Right lobe of liver (tissue), 6 donors: ENCODE data around the gene EPB41L1. TPM values are rescaled to one million over a fixed set of nuclear protein-coding genes. Genes with fewer than 3 reads are reported as not detected.

ENCODE experiments used
- ATAC-seq, 4 donors: fragments of 200-7000 bp; cut with Tn5 transposase; one replicate each; pipeline ENCODE4 v1.9.1; 2020; ENCODE audit warnings: mild to moderate bottlenecking in 4 of 4, moderate library complexity in 4 of 4
- DNase-seq, 3 donors: peaks; one replicate each; pipeline ENCODE4 v3.0.0-alpha.2; 2020
- H3K27ac ChIP-seq, 3 donors: fragments of 200-600 bp; one replicate each; pipeline ENCODE4 v1.8.0; 2022
- H3K27me3 ChIP-seq, 2 donors: fragments of 200-600 bp; one replicate each; pipeline ENCODE4 v1.8.0; 2022
- H3K36me3 ChIP-seq, 4 donors: fragments of 200-600 bp; sonication (generic) in 1 of 4; one replicate each; pipeline versions ENCODE4 v1.5.1 to v1.8.0; 2017 to 2022; ENCODE audit warnings: control low read depth in 1 of 4
- H3K4me1 ChIP-seq, 4 donors: fragments of 200-600 bp; sonication (generic) in 1 of 4; one replicate each; pipeline versions ENCODE4 v1.5.1 to v1.8.0; 2017 to 2022; ENCODE audit warnings: control low read depth in 1 of 4
- H3K4me3 ChIP-seq, 3 donors: fragments of 200-600 bp; one replicate each; pipeline ENCODE4 v1.8.0; 2022
- H3K9me3 ChIP-seq, 4 donors: fragments of 200-600 bp; sonication (generic) in 1 of 4; one replicate each; pipeline versions ENCODE4 v1.5.1 to v1.8.0; 2017 to 2022; ENCODE audit warnings: control low read depth in 1 of 4
- CTCF ChIP-seq, 4 donors: fragments of 200-600 bp in 3 of 4; fragments of 450-650 bp in 1 of 4; IDR thresholded peaks; one replicate each; pipeline versions ENCODE4 v1.5.1 to v1.8.0; 2016 to 2022; ENCODE audit warnings: antibody characterized with exemption in 4 of 4, mild to moderate bottlenecking in 2 of 4
- POLR2A ChIP-seq: fragments of 450-650 bp; IDR thresholded peaks from one replicate; pipeline ENCODE4 v1.6.1; 2017; ENCODE audit warnings: antibody characterized with exemption, mild to moderate bottlenecking
- WGBS: methylation state at CpG from one replicate; pipeline ENCODE4 v1.1.6; 2018; ENCODE audit warnings: low coverage, low lambda C conversion rate; ENCODE audit not compliant: insufficient coverage; ENCODE audit errors: missing lambda C conversion rate; 5-methylcytosine and 5-hydroxymethylcytosine counted together
- intact Hi-C, 2 donors: fragments of 100-400 bp; cut with DNase I; formaldehyde crosslinking; loops; one replicate each; pipeline versions ENCODE4 v1.11.2 to v1.14.1; 2022
- total RNA-seq, 6 experiments: library from RNA; depleted of rRNA in 2 of 6; stranded (reverse); fragments of >200 nt in 2 of 6; fragmentation: NEBNext Ultra II Directional in 3 of 6; extraction: Animal tissue kit (Norgen Biotek cat#: 25700) in 3 of 6; gene quantifications; one replicate each; pipeline versions ENCODE4 v1.1.0 to v1.2.4, GENCODE V29; 2016 to 2023
- donor health status: DM: no; HTN: yes; CAD: no.
- donor health status: DM: no; HTN: no; CAD: no.
- donor health status: DM: no; HTN: no; CAD: no.
- donor health status: DM: no; HTN: yes; CAD: no.
- donor health status: DM: no; HTN: yes; CAD: no.

Gene EPB41L1
- total RNA-seq, 6 experiments from 2014 or later, result 3.1 to 13.2 (median 5.3) TPM

DNA sequence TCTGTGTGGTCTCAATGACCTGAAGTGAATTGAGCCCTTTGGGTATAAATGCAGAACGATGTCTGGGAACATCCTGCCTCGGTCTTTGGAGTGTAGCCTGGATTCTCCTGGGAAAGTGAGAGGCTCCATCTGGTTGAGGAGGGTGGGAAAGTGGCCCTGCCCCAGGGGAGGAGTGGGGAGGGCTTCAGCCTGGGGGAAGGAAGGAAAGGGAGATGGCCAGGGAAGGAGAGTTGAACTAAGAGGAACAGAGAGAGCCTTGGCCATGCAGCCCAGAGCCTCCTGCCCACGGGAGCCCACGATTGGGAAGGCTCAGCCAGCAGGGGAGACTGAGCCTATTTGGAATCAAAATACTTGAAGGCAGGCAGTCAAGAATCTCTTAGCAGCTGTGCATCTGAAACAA lies 2.3 kb upstream of the EPB41L1 start:
- TF ChIP-seq CTCF (IDR thresholded peaks at IDR 0.05) (no peak), POLR2A (no peak)
- Histone ChIP-seq H3K36me3 (no peaks in the 10 kb centered on the region), H3K4me1 (peaks cover 0 to 25% (median 10%) of the 10 kb centered on the region in 4 donors), H3K4me3 (no peak overlapping the region), H3K27me3 (no peaks in the 10 kb centered on the region), H3K27ac (no peak overlapping the region), H3K9me3 (no peaks in the 10 kb centered on the region)
- WGBS, result 56% methylated on average over 2 of the region's 4 CpGs
- ATAC-seq (no peak), DNase-seq (no peak)
- intact Hi-C loops, result no loop called here

DNA sequence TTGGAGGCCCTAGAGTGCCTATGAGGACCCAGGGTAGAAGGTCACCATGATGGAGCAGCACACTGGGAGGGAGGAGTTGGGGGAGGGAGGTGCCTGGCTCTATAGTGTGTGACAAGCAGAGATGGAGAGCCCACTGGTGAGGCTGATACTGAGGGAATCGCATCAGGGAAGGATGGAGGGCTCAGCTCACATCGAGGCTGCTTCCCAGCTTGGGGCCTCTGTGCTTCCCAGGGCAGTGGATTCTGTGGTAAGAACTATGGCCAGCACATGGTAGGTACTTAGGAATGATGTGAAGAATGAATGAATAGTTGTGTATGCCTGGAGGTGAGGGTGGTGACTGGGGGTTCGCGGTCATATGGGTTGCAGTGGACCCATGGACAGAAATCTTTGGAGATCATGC lies 1.3 kb upstream of the EPB41L1 start:
- peaks cover 0 to 25% (median 10%) of the 10 kb centered on the region in 4 donors for H3K4me1 ChIP-seq
- intact Hi-C loops, result no loop called here
- H3K27me3 ChIP-seq, result no peaks in the 10 kb centered on the region
- DNase-seq (no peak), ATAC-seq (no peak)
- no peak overlapping the region for H3K4me3 ChIP-seq
- 100% methylated on average over 2 of the region's 4 CpGs for WGBS
- H3K36me3 ChIP-seq, result no peaks in the 10 kb centered on the region
- H3K27ac ChIP-seq, result no peak overlapping the region
- H3K9me3 ChIP-seq, result no peaks in the 10 kb centered on the region
- no peak for TF ChIP-seq CTCF (IDR thresholded peaks at IDR 0.05)
- TF ChIP-seq POLR2A, result no peak

DNA sequence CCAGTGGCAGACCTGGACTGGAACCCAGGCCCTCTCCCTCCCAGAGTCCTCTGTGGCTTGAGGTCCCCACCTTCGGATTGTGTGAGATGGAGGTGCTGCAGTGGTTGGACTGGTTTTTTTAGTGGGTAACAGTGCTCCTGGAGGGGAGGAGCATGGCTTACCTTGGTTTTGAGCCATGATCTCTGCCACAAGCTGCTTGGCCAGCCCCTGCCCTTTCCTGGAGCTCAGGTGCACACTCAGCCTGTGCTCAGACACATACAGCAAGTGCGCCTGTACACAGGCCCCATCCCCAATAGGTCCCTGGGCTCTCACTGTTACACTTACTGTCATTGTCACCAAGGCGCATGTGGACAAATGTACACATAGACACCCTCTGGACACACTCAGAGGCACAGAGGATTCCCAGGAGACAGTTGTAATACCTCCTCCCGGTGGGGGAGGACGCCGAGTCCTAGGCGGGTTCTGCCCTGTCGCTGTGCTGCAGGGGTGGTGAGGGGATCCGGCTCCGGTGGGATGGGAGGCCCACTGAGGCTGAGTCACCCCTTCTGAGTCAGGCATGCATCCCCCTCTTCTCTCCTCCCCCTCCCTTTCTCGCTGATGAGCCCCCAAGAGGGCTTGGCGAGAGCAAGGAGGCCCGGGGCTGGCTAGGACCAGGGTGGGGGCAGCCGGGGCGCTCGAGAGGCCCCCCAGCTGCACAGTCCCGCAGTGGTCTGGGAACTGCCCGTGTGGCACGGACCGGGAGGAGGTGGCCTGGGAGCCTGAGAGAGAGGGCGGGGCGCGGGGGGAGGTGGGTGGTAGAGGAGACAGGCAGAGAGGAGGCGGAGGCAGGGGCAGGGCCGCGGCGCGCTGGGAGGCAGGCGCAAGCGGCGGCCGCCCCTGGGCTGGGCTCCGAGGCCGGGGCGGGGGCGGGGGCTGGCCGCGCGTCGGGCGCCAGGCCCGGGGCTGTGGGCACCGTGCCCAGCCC lies 522 bp upstream of the EPB41L1 start:
- 32% methylated on average over 8 of the region's 43 CpGs for WGBS
- Histone ChIP-seq H3K27ac (no peak overlapping the region), H3K27me3 (no peaks in the 10 kb centered on the region), H3K4me1 (peaks cover 0 to 24% (median 8%) of the 10 kb centered on the region in 4 donors), H3K4me3 (peak overlapping the region; percentile 32 to 56 (median 45)), H3K36me3 (no peaks in the 10 kb centered on the region), H3K9me3 (no peaks in the 10 kb centered on the region)
- TF ChIP-seq CTCF (IDR thresholded peaks at IDR 0.05), result no peak
- no peak for TF ChIP-seq POLR2A
- intact Hi-C loops, result no loop called here
- ATAC-seq (peak; percentile 78 to 89 (median 84)), DNase-seq (peak; percentile 91 to 94 (median 91))

- Histone ChIP-seq H3K27me3 (no peaks in the 10 kb centered on the region), H3K36me3 (no peaks in the 10 kb centered on the region), H3K4me1 (peaks cover 0 to 8% (median 3%) of the 10 kb centered on the region in 4 donors), H3K27ac (no peak overlapping the region), H3K4me3 (no peak overlapping the region), H3K9me3 (no peaks in the 10 kb centered on the region)
- intact Hi-C loops, result loop anchor here in 1 of 2 donors (5.0 kb wide), 1 partner anchor 42 kb away; no protein-coding TSS in a partner anchor
- TF ChIP-seq CTCF (IDR thresholded peaks at IDR 0.05) (no peak), POLR2A (no peak)
- ATAC-seq (no peak), DNase-seq (no peak)
- 74% methylated on average over 3 of the region's 8 CpGs for WGBS
These were observed 1.1 kb downstream of the EPB41L1 start for GRCh38 chr20:36155629-36155971.
